Urinary bladder (tissue), 2 donors: ENCODE data around the gene EXOC4. TPM values are rescaled to one million over a fixed set of nuclear protein-coding genes. Genes with fewer than 3 reads are reported as not detected.

Experiments used
- polyA plus RNA-seq: library from polyadenylated mRNA; stranded (reverse); fragments of 200-250 nt; gene quantifications from one replicate; pipeline ENCODE4 v1.2.3, GENCODE V29; 2013
- small RNA-seq: library from RNA; depleted of rRNA; stranded (forward); fragments of <200 nt; gene quantifications from one replicate; pipeline ENCODE3, GENCODE V24; 2014
- total RNA-seq: library from RNA; depleted of rRNA; stranded (reverse); fragments of >200 nt; gene quantifications from one replicate; pipeline ENCODE4 v1.2.3, GENCODE V29; 2014
- donor health status: healthy.

Gene EXOC4
- total and polyA plus RNA-seq, 2 donors: 31.0 to 163 TPM

Small RNA genes within 50 kb of the gene (small RNA-seq; reads per million reads assigned to genes)
- gene MIR6133: not detected

Other genes with a start within 250 kb of the EXOC4 start
- gene CHCHD3, start 171.0 kb upstream of the EXOC4 start, total RNA-seq: 60.7 TPM
- 56.5 TPM for gene CHCHD3, start 171.0 kb upstream of the EXOC4 start, polyA plus RNA-seq